CD4-positive, alpha-beta T cell treated with Interleukin-6 for 4 hours (primary cell): ENCODE measurements around the gene GTF3C6.
"Not testable (repeated sequence)": the region's sequence is repeated elsewhere in the genome, so short reads cannot be mapped to it uniquely, and the experiment has no call there.

ENCODE experiments used
- DNase-seq: peaks from one replicate; pipeline ENCODE4 v3.0.0-alpha.2; 2020; ENCODE audit warnings: mixed read lengths

Gene GTF3C6, protein sequence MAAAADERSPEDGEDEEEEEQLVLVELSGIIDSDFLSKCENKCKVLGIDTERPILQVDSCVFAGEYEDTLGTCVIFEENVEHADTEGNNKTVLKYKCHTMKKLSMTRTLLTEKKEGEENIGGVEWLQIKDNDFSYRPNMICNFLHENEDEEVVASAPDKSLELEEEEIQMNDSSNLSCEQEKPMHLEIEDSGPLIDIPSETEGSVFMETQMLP

GRCh38 chr6:110958329-110959192 is at the start of gene GTF3C6:
Gene GTF3C6, plus strand, starts transcription at chr6:110958706. Its CDS starts 64 bp downstream, at chr6:110958770.
- peak; percentile 95 for DNase-seq

- no peak for DNase-seq
Measured at GRCh38 chr6:110930781-110931180, 27.7 kb upstream of the GTF3C6 start.

DNA sequence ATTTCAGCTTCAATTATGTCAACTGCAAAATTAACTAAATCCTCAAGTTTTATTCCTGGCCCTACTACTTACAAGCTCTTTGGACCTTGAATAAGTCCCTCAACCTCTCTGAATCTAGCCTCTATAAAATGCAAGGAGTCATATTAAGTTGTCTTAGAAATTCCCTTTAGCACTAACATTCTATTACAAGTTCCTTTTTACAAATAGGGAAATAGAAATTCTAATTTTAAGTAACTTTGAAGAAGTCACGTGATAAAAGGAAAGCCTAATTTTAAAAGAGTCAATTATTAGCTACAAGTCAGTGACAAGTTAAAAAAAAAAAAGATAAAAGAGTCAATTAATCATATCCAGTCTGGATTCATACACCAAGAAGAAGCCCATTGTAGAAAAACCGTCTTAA is 24.6 kb upstream of the GTF3C6 start:
- no peak for DNase-seq

DNA sequence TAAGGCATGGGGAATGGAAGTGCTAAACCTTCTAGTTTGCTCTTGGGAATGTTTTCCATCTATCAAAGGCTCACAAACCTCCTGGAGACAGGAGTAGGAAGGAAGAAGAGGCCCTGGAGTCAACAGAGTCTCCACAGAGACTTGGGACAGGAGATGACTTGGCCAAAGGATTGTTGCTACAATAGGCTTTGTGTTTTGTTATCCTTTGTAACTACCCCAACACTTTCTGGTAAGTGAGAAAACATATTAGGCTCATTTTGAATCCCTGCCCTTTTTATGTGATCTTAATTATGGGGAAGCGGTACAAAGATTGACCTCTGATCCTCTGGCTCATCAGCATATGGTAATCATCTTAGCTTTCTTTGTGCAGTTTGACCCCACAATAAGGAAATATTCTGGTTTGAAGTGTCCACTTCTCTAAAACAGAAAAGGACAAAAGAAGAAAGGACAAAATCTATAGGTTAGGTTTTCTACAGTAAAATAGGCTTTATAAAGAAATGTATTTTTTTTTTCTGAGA is 24.1 kb upstream of the GTF3C6 start:
- no peak for DNase-seq

DNA sequence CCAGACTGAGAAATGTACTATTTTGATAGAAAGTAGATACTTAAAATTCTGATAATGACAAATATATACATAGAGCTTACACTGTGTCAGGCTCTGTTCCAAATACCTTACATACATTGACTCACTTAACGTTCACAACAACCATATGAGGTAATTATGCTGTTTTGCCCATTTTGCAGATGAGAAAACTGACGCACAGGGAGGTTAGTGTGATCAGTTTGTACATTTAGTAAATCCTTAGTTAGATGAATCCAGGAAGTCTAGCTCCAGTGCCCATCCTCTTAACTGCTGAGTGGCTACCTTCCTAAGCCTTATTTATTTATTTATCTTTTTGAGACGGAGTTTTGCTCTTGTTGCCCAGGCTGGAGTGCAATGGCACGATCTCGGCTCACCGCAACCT is 23.3 kb upstream of the GTF3C6 start:
- no peak for DNase-seq

GRCh38 chr6:110938171-110938570 is 20.3 kb upstream of the GTF3C6 start:
- no peak for DNase-seq

DNA sequence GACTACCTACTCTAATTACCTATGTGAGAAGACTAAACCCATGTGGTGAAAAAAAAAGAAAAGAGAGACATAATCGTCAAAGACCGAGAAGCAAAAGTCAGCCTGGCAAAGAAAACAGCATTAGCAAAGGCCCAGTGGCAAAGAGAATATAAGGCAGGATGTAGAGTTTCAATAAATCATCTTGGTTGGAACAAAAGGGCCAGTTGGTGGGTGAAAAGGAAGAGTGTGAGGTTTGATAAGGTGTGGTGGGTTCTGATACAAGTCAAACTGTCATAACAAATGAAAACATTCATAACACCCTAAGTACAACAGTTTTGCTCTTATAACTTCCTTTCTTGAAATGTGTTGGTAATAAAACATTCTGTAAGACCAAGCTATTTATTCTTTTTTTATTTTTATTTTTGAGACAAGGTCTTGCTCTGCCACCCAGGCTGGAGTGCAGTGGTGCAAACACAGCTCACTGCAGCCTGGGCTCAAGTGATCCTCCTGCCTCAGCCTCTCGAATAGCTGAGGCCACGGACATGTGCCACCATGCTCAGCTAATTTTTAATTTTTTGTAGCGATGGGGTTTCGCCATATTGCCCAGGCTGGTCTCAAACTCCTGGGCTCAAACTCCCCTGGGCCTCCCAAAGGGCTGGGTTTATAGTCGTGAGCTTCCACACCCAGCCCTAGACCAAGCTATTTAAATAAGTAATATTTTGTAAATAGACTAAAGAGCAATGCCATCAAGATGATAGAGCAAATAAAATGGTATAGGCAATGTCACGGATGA is 18.9 kb upstream of the GTF3C6 start:
- no peak for DNase-seq

DNA sequence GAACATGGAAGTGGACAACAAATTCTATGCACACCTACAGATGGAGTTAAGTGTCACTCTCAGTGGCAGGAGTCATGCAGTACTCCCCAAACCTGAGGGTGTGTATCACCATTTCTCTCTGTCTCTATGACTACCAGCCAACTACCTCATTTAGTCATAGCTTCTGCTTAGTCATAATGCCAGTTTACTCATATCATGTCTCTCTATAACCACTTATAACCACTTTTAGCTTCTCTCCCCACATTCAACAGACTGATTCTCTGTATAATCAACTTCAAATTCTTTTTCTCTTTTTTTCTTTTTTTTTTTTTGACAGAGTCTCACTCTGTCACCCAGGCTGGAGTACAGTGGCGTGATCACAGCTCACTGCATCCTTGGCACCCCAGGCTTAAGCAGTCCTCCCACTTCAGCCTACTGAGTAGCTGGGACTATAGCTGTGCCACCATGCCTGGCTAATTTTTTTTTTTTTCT is 13.8 kb upstream of the GTF3C6 start:
- peak; percentile 7 for DNase-seq

DNA sequence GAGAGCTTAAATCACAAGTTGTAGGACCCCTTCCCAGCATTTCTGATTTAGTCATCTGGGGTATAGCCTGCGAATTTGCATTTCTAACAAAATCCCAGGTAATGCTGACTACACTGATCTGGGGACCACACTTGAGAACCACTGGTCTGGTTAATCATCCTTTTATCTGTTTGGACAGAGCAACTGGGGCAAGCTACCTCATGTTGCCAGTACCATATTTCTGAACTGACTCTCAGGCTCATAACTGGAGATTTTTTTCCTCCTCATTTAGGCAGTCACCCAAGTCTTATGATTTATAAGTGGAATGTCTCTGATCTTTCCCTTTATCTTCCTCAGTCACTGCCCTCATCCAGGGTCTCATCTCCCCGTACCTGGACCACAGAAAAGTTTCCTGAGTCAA is 12.0 kb upstream of the GTF3C6 start:
- no peak for DNase-seq

- no peak for DNase-seq
Measured at GRCh38 chr6:110949679-110950285, 8.7 kb upstream of the GTF3C6 start.

- DNase-seq = no peak
Measured at GRCh38 chr6:110950440-110950839, 8.1 kb upstream of the GTF3C6 start.

DNA sequence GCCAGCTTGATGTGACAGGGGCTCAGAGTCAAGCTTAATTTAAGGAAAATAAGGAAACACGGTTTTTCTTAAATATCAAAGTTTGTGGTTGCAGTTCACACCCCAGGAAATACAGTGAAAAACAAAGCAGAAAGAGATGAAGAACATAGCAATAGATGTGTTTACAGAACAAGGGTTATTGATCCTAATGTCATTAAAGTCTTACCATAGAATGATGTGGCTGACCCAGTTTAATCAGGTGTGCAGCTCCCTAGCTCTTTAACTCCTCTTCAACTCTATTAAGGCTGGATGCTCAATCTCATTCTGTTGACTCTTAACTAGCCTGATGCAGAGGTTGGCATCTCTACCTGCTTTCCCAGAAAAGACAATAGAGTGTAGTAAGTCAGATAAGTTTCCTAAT is 7.5 kb upstream of the GTF3C6 start:
- no peak for DNase-seq

DNA sequence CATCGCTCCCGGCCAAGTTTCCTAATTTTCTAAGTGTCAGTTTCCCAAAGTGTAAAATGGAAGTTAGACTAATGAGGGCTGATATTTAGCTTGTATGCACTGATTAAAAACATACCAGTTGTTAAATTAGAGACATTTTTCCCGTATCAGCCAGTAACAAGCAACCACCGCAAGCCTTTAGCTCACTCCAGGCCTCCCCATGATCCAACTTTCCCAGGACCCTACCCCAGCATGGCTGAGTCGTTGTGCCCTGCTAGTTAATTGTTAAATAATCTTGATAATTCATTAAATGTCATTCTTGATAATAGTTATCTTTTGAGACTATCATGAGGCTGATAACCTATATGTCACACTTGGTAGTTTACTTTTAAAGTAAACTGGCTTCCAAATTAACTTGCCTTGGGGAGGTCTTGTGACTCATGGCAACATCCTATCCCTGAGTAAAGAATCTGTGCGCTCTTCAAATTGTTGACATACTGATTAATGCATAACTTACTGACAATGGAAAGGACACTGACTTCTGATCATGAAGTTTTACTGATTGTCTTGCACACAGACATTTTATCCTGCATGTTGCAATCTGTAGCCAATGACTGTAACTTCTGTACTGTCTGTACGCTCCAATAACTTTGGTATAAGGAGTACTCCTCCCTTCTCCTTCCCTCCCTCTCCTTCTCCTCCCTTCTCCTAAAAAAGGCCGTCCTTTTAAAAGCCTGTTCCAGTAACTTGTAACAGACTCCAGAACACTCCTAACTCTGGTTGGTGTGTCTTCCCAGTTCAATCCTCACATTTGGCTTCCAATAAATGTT is 6.3 kb upstream of the GTF3C6 start:
- DNase-seq = no peak

DNA sequence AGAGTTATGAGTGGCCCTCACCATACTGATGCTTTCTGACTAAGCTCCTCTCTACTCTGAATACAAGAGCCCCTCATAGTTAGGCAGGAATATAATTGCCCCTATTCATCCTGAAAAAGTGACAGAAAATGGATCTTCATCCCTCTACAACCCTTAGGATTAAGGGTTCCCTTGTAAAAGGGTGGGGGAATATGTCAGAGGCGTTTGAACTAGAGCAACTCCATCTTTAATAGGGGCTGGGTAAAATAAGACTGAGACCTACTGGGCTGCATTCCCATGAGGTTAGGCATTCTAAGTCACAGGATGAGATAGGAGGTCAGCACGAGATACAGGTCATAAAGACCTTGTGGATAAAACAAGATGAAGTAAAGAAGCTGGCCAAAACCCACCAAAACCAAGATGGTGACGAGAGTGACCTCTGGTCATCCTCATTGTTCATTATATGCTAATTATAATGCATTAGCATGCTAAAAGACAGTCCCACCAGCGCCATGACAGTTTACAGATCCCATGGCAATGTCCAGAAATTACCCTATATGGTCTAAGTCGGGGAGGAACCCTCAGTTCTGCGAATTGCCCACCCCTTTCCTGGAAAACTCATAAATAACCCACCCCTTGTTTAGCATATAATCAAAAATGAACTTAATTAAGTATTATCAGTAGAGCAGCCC is 4.7 kb upstream of the GTF3C6 start:
- DNase-seq = no peak

DNA sequence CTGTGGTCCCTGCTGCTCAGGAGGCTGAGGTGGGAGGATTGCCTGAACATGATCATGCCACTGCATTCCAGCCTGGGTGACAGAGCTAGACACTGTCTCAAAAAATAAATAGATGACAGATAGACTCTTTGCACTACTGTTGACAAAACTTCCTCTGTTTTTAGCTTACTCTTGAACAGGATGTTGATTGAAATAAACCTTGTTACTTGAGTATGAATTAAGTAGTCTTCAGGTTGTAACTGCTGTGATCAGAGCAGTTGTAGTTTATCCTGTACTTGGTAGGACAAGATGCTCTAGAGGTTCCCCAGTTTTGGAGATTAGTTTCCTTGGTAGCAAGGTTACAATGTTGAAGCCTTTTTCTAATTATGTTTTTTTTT is 1.5 kb downstream of the GTF3C6 start:
- no peak for DNase-seq

GRCh38 chr6:110962636-110963035 is 4.1 kb downstream of the GTF3C6 start:
- not testable (repeated sequence) for DNase-seq

GRCh38 chr6:110965629-110966229 is 7.2 kb downstream of the GTF3C6 start:
- DNase-seq = no peak

DNA sequence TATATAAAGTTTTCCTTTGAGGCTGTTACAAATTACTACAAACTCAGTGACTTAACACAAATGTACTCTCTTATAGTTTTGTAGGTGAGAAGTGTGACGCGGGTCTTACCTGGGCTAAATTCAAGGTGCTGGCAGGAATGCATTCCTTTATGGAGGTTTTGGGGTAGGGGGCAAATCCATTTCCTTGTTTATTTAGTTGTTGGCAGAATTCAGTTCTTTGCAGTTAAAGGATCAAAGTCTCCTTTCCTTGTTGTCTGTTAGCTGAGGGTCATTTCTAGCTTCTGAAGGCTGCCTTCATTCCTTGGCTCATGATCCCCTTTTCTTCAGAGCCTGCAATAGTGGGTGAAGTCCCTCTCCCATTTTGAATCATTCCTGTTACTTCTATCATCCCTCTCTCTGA is 10.2 kb downstream of the GTF3C6 start:
- not testable (repeated sequence) for DNase-seq

- no peak for DNase-seq
Measured at GRCh38 chr6:110971468-110971867, 13.0 kb downstream of the GTF3C6 start.

GRCh38 chr6:110976575-110976974 is 18.1 kb downstream of the GTF3C6 start:
- no peak for DNase-seq

- no peak for DNase-seq
Measured at GRCh38 chr6:110979565-110980101, 21.1 kb downstream of the GTF3C6 start.
